ENCODE data around the gene QDPR.

DNA sequence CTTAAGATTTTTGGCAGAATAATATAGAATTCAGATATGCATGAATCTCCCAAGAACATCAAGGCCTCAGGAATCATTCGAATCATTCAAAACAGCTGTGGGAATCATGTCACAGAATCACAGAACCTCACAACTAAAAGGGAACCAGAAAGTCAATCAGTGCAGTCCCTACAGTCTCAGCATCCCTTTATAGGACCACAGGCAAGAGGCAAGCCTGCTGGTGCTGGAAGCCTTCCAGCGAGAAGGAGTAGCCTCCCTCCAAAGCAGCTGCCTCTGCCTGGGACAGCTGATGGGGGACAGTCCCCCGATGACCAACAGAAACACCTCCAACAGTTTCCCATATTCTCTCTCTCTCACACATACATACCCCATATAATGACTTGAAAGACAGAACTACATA is 20.7 kb downstream of the QDPR start:
- TF ChIP-seq, protein P1, sequence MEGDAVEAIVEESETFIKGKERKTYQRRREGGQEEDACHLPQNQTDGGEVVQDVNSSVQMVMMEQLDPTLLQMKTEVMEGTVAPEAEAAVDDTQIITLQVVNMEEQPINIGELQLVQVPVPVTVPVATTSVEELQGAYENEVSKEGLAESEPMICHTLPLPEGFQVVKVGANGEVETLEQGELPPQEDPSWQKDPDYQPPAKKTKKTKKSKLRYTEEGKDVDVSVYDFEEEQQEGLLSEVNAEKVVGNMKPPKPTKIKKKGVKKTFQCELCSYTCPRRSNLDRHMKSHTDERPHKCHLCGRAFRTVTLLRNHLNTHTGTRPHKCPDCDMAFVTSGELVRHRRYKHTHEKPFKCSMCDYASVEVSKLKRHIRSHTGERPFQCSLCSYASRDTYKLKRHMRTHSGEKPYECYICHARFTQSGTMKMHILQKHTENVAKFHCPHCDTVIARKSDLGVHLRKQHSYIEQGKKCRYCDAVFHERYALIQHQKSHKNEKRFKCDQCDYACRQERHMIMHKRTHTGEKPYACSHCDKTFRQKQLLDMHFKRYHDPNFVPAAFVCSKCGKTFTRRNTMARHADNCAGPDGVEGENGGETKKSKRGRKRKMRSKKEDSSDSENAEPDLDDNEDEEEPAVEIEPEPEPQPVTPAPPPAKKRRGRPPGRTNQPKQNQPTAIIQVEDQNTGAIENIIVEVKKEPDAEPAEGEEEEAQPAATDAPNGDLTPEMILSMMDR (IDR thresholded peaks at IDR 0.05; ENCODE audit: low read length): no peak
- no peak for TF ChIP-seq EZH2 (optimal IDR thresholded peaks at IDR 0.05; ENCODE audit: low read depth, low read length)

All from MM.1S (cell line).